GM21423 (cell line): Measurements from ENCODE around the gene RAB4A.

Source experiments
- ATAC-seq: cut with Tn5 transposase; IDR thresholded peaks from one replicate; pipeline ENCODE4 v1.9.1; 2021; ENCODE audit warnings: mild to moderate bottlenecking, moderate library complexity; ENCODE audit not compliant: unreplicated experiment

The RAB4A gene

GRCh38 chr1:229328598-229329362, 57.9 kb downstream of the RAB4A start:
- ATAC-seq, result no peak

- no peak for ATAC-seq
These were observed 63.4 kb downstream of the RAB4A start for GRCh38 chr1:229334269-229334668.

GRCh38 chr1:229334716-229335115, 63.8 kb downstream of the RAB4A start:
- ATAC-seq, result no peak

GRCh38 chr1:229336345-229336744, 65.4 kb downstream of the RAB4A start:
- no peak for ATAC-seq

- ATAC-seq, result no peak
These were observed 68.2 kb downstream of the RAB4A start for GRCh38 chr1:229339086-229339485.

GRCh38 chr1:229339520-229339919, 68.6 kb downstream of the RAB4A start:
- no peak for ATAC-seq

GRCh38 chr1:229340496-229340895, 69.6 kb downstream of the RAB4A start:
- ATAC-seq, result no peak

GRCh38 chr1:229341774-229342655, 71.1 kb downstream of the RAB4A start:
- peak; percentile 66 for ATAC-seq

- peak; percentile 34 for ATAC-seq
These were observed 72.0 kb downstream of the RAB4A start, which contains the start of gene CCSAP for GRCh38 chr1:229342656-229343569. CCSAP (minus strand) TSS chr1:229343047; CDS start chr1:229342465, 582 bp downstream.

- ATAC-seq, result no peak
These were observed 73.2 kb downstream of the RAB4A start for GRCh38 chr1:229344139-229344538.

- no peak for ATAC-seq
These were observed 74.2 kb downstream of the RAB4A start for GRCh38 chr1:229344937-229345684.

GRCh38 chr1:229347528-229347927, 76.6 kb downstream of the RAB4A start:
- no peak for ATAC-seq

- no peak for ATAC-seq
These were observed 78.8 kb downstream of the RAB4A start for GRCh38 chr1:229349463-229350385.

- ATAC-seq, result no peak
These were observed 82.1 kb downstream of the RAB4A start for GRCh38 chr1:229352975-229353374.

GRCh38 chr1:229354226-229354625, 83.3 kb downstream of the RAB4A start:
- no peak for ATAC-seq
